AG09319 (cell line): Measurements from ENCODE around the gene NIPBL.

ENCODE experiments used
- DNase-seq: peaks from one replicate; pipeline ENCODE4 v3.0.0-alpha.2; 2010; ENCODE audit warnings: low read depth; ENCODE audit errors: extremely low read depth
- CTCF ChIP-seq: IDR thresholded peaks from 2 replicates; pipeline ENCODE4 v1.5.1; 2011; ENCODE audit warnings: low read depth, mild to moderate bottlenecking, inconsistent platforms, low read length, moderate library complexity

Gene NIPBL

GRCh38 chr5:37110135-37110534 lies 233.6 kb downstream of the NIPBL start:
- TF ChIP-seq CTCF: no peak
- no peak for DNase-seq

GRCh38 chr5:37111426-37112382 lies 235.1 kb downstream of the NIPBL start:
- no peak for TF ChIP-seq CTCF
- no peak for DNase-seq

GRCh38 chr5:37112383-37112991 lies 235.9 kb downstream of the NIPBL start:
- TF ChIP-seq CTCF: no peak
- DNase-seq: no peak
